K562 (cell line): ENCODE data around the gene SLC7A5. TPM values are rescaled to one million over a fixed set of nuclear protein-coding genes. Genes with fewer than 3 reads are reported as not detected.
A peak's percentile ranks its signal among the peaks of the same experiment; 100 is the strongest.

Source experiments
- ATAC-seq: fragments of 200-7000 bp; cut with Tn5 transposase; 3 replicates; pipeline ENCODE4 v1.9.1; 2020; ENCODE audit warnings: moderate library complexity
- BruUV-seq: library from RNA; stranded (reverse); fragments of 400-500 nt; replicated peaks from 2 replicates; lab custom pipeline; 2021; lab: Mats Ljungman, UMichigan
- CTCF ChIA-PET: fragments of 300-600 bp; formaldehyde crosslinking; extraction: SDS; loops from one replicate; lab custom pipeline; 2021; ENCODE audit warnings: low intra/inter-chr PET ratio; lab: Yijun Ruan, JAX
- POLR2A ChIA-PET: fragments of 300-600, 350-650 bp; sonication (Branson Sonifier 250); formaldehyde crosslinking; extraction: SDS; loops from one replicate; lab custom pipeline; 2021; ENCODE audit warnings: antibody characterized with exemption, inconsistent platforms; lab: Yijun Ruan, JAX
- DNase-seq, 4 experiments: peaks; one replicate each; pipeline versions ENCODE4 v3.0.0 to v3.0.0-alpha.2; 2011 to 2018; ENCODE audit warnings: low spot score in 3 of 4, mixed read lengths in 3 of 4; ENCODE audit errors: extremely low read depth in 1 of 4
- FAIRE-seq: peaks from 2 replicates; lab custom pipeline; 2011; peaks lifted over from hg19 to GRCh38; lab: Jason Lieb, UNC
- H2AFZ ChIP-seq: 2 replicates; pipeline ENCODE4 v1.6.0; 2011; ENCODE audit warnings: low read depth, low read length, control low read depth, inconsistent platforms
- H3K27ac ChIP-seq: fragments of 200-600 bp; 3 replicates; pipeline ENCODE4 v1.8.0; 2011; ENCODE audit warnings: low read depth, mild to moderate bottlenecking, control low read depth, inconsistent platforms, low read length, moderate library complexity, mixed read lengths; ENCODE audit errors: extremely low read depth
- H3K27me3 ChIP-seq, 2 experiments: fragments of 300-600 bp in 1 of 2; 2 replicates in 1 of 2; 3 replicates in 1 of 2; pipeline versions ENCODE4 v1.6.0 to v1.8.0; 2011; ENCODE audit warnings: inconsistent platforms in 2 of 2, low read length in 2 of 2, mild to moderate bottlenecking in 1 of 2, mixed read lengths in 1 of 2, moderate library complexity in 1 of 2; ENCODE audit not compliant: control insufficient read depth in 2 of 2, insufficient read depth in 2 of 2
- H3K36me3 ChIP-seq: fragments of 300-600 bp; 3 replicates; pipeline ENCODE4 v1.8.0; 2011; ENCODE audit warnings: mild to moderate bottlenecking, low read length, inconsistent platforms; ENCODE audit not compliant: control insufficient read depth, insufficient read depth
- H3K4me1 ChIP-seq, 2 experiments: fragments of 200-600 bp in 1 of 2; replicated peaks in 1 of 2; 2 replicates in 1 of 2; 3 replicates in 1 of 2; pipeline versions ENCODE4 v1.5.1 to v1.8.0; 2011; ENCODE audit warnings: inconsistent platforms in 2 of 2, low read length in 2 of 2, mild to moderate bottlenecking in 1 of 2, mixed read lengths in 1 of 2, moderate library complexity in 1 of 2; ENCODE audit not compliant: control insufficient read depth in 2 of 2, insufficient read depth in 2 of 2
- H3K4me2 ChIP-seq: 2 replicates; pipeline ENCODE4 v1.6.1; 2011; ENCODE audit warnings: low read length, control low read depth, inconsistent platforms, mixed read lengths; ENCODE audit not compliant: insufficient read depth
- H3K4me3 ChIP-seq: fragments of 200-600 bp; sonication (generic), shearing (Covaris generic); 2 replicates; pipeline ENCODE4 v1.5.1; 2016; ENCODE audit warnings: control low read depth, inconsistent platforms
- H3K79me2 ChIP-seq: fragments of 200-600 bp; 3 replicates; pipeline ENCODE4 v1.8.0; 2011; ENCODE audit warnings: low read length, inconsistent platforms; ENCODE audit not compliant: control insufficient read depth, insufficient read depth
- H3K9ac ChIP-seq, 2 experiments: 2 replicates each; pipeline versions ENCODE4 v1.6.0 to v1.6.1; 2011; ENCODE audit warnings: low read depth in 2 of 2, low read length in 2 of 2, control low read depth in 1 of 2, inconsistent platforms in 1 of 2, mild to moderate bottlenecking in 1 of 2, mixed read lengths in 1 of 2; ENCODE audit not compliant: insufficient read depth in 1 of 2
- H3K9me1 ChIP-seq: one replicate; pipeline ENCODE4 v1.6.0; 2011; ENCODE audit warnings: inconsistent platforms, mild to moderate bottlenecking, low read length, moderate library complexity; ENCODE audit not compliant: control insufficient read depth, insufficient read depth
- H3K9me3 ChIP-seq: replicated peaks from 2 replicates; pipeline ENCODE4 v1.5.1; 2011; ENCODE audit warnings: low read depth, low read length, inconsistent platforms; ENCODE audit not compliant: control insufficient read depth, insufficient read depth
- H4K20me1 ChIP-seq: replicated peaks from 2 replicates; pipeline ENCODE4 v1.6.1; 2011; ENCODE audit warnings: low read length, inconsistent platforms, mixed read lengths; ENCODE audit not compliant: control insufficient read depth, insufficient read depth
- BCOR ChIP-seq: fragments of 450-650 bp; IDR thresholded peaks from 2 replicates; pipeline ENCODE4 v1.6.1; 2016
- CEBPZ ChIP-seq: fragments of 150-350 bp; IDR thresholded peaks from 2 replicates; pipeline ENCODE4 v1.6.1; 2014; ENCODE audit warnings: low read depth, mild to moderate bottlenecking, low read length, borderline replicate concordance
- FOXP4 ChIP-seq: sonication (generic); formaldehyde crosslinking; IDR thresholded peaks from 2 replicates; pipeline ENCODE4 v1.8.0; 2022; ENCODE audit warnings: mild to moderate bottlenecking, missing genetic modification reagents, borderline replicate concordance
- MTA1 ChIP-seq: fragments of 450-650 bp; IDR thresholded peaks from 2 replicates; pipeline ENCODE4 v1.6.1; 2017; ENCODE audit warnings: borderline replicate concordance
- NR2C1 ChIP-seq, 2 experiments: fragments of 450-650 bp; IDR thresholded peaks; 2 replicates each; pipeline ENCODE4 v1.6.1; 2017; ENCODE audit warnings: mild to moderate bottlenecking in 2 of 2, antibody characterized with exemption in 1 of 2, inconsistent platforms in 1 of 2, missing compliant biosample characterization in 1 of 2, missing genetic modification characterization in 1 of 2
- NR2C2 ChIP-seq, 2 experiments: fragments of 200-800 bp in 1 of 2; sonication (Bioruptor generic) in 1 of 2; sonication (generic) in 1 of 2; formaldehyde crosslinking in 1 of 2; IDR thresholded peaks; 2 replicates each; pipeline versions ENCODE4 v1.6.1 to v1.8.0; 2016 to 2022; ENCODE audit warnings: mild to moderate bottlenecking in 1 of 2, missing compliant biosample characterization in 1 of 2, missing genetic modification characterization in 1 of 2, missing genetic modification reagents in 1 of 2
- NRF1 ChIP-seq, 2 experiments: fragments of 450-650 bp; IDR thresholded peaks in 1 of 2; conservative IDR thresholded peaks in 1 of 2; 2 replicates each; pipeline ENCODE4 v1.6.1; 2014; ENCODE audit warnings: mild to moderate bottlenecking in 2 of 2
- POLR2AphosphoS5 ChIP-seq: IDR thresholded peaks from 2 replicates; pipeline ENCODE4 v1.6.1; 2011; ENCODE audit warnings: mild to moderate bottlenecking, low read depth, low read length, moderate library complexity; ENCODE audit not compliant: control insufficient read depth, insufficient read depth
- POLR2G ChIP-seq: fragments of 200-400 bp; formaldehyde crosslinking; IDR thresholded peaks from 2 replicates; pipeline ENCODE4 v1.6.1; 2017; ENCODE audit warnings: low read depth, mild to moderate bottlenecking, antibody characterized with exemption, low read length, moderate library complexity
- RBFOX2 ChIP-seq: fragments of 200-400 bp; formaldehyde crosslinking; IDR thresholded peaks from 2 replicates; pipeline ENCODE4 v1.6.1; 2017; ENCODE audit warnings: low read depth, mild to moderate bottlenecking, low read length, moderate library complexity
- SMAD4 ChIP-seq: fragments of 250-450 bp; sonication (Bioruptor Pico); conservative IDR thresholded peaks from 2 replicates; pipeline ENCODE4 v1.8.0; 2021; ENCODE audit warnings: inconsistent platforms, mild to moderate bottlenecking, moderate library complexity
- TRIM28 ChIP-seq: fragments of 450-650 bp; IDR thresholded peaks from 2 replicates; pipeline ENCODE4 v1.6.1; 2017
- ZFX ChIP-seq: sonication (generic); formaldehyde crosslinking; IDR thresholded peaks from 2 replicates; pipeline ENCODE4 v1.8.0; 2022; ENCODE audit warnings: mild to moderate bottlenecking, missing genetic modification reagents, moderate library complexity
- ZNF507 ChIP-seq: conservative IDR thresholded peaks from 2 replicates; pipeline ENCODE4 v1.6.1; 2017; ENCODE audit warnings: missing genetic modification characterization, missing compliant biosample characterization
- WGBS: fragments of 100-300 bp; shearing (Covaris generic); methylation state at CpG from one replicate; pipeline ENCODE4 v1.1.6; 2016; ENCODE audit warnings: low coverage, mixed read lengths; ENCODE audit not compliant: insufficient coverage; ENCODE audit errors: missing lambda C conversion rate; 5-methylcytosine and 5-hydroxymethylcytosine counted together
- in situ Hi-C: fragments of 300-500 bp; cut with MboI; formaldehyde crosslinking; loops from 4 replicates; pipeline ENCODE4 v1.15.0; 2018; ENCODE audit warnings: inconsistent platforms, mixed read lengths
- intact Hi-C: fragments of 100-400 bp; cut with micrococcal nuclease; formaldehyde crosslinking; loops from 2 replicates; pipeline ENCODE4 v1.14.2; 2022
- polyA plus RNA-seq, 8 experiments: library from polyadenylated mRNA; depleted of rRNA in 4 of 8; stranded (reverse) in 5 of 8; unstranded in 3 of 8; fragments of >200 nt; fragmentation: Nextera tagmentation in 2 of 8; fragmentation: Illumina TruSeq in 1 of 8; extraction: Ambion mirVana in 2 of 8; extraction: Trizol in 1 of 8; gene quantifications; 2 replicates each; pipeline versions ENCODE4 v1.2.1 to v1.2.3, GENCODE V29; 2011 to 2014; ENCODE audit warnings: inconsistent platforms in 1 of 8, missing spikeins in 1 of 8
- total RNA-seq, 7 experiments: library from RNA; depleted of rRNA in 6 of 7; stranded (reverse); fragments of >200 nt in 6 of 7; fragmentation: Illumina TruSeq in 2 of 7; extraction: Trizol in 2 of 7; gene quantifications; 2 replicates each; pipeline versions ENCODE4 v1.2.1 to v1.2.3, GENCODE V29; 2011 to 2021; ENCODE audit warnings: low replicate concordance in 1 of 7

Gene SLC7A5
- total and polyA plus RNA-seq, 9 of the 15 experiments (the other 6 are each of a cell fraction or from before 2014, with no cell fraction given) = 1.9 to 220 (median 18.6) TPM

DNA sequence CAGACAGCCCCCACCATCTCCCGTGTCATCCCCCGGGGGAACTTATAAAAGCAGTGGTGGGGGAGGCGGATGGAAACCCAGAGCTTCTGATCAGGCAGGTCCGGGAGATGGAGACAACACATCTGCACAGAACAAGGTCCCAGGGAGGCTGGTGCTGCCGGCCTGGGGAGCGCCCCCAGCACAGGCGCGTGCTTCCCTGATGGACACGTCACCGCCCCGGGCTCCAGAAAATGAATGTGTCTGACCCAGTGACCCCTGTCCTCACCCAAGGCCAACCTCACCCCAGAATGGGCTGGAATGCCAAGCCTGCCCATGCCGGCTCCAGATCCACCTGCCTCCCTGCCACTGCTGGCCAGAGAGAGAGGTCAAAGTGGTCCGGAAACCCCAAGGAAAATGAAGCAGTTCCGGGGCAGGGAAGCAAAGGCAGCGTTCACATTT is 12.5 kb downstream of the SLC7A5 start:
- POLR2A ChIA-PET = interaction anchor here (0.5 to 5.8 kb wide), 2 partner anchors 10 to 61 kb away, joined by 4 to 70 read pairs; partner anchors contain the start of gene SLC7A5
- Histone ChIP-seq H3K9ac (peak overlapping the region in 1 of 2 experiments; percentile 68; a peak in 2 of 4 replicates), H3K79me2 (peaks cover 98% of the 10 kb centered on the region), H3K4me2 (0 out of 2 replicates have a peak overlapping the region, but pooled peaks have one; percentile 14), H4K20me1 (peaks cover 56% of the 10 kb centered on the region), H3K36me3 (peaks cover 83% of the 10 kb centered on the region; the same call in 2 of the 3 replicates), H3K4me3 (no peak overlapping the region), H3K9me1 (peaks cover 4% of the 10 kb centered on the region), H3K9me3 (no peaks in the 10 kb centered on the region), H3K4me1 (peaks cover 70 to 88% of the 10 kb centered on the region in 2 experiments), H3K27me3 (no peaks in the 10 kb centered on the region), H2AFZ (no peak overlapping the region), H3K27ac (peak overlapping the region; percentile 23; the same call in 1 of the 3 replicates)
- in situ Hi-C loops (no loop called here), intact Hi-C loops (no loop called here)
- DNase-seq (peak in 1 of 4 experiments; percentile 15), FAIRE-seq (no peak), ATAC-seq (no peak)
- CTCF ChIA-PET = no interaction called here
- TF ChIP-seq POLR2AphosphoS5 = no peak
- TF ChIP-seq POLR2G = peak; percentile 50; the same call in 1 of the 2 replicates
- TF ChIP-seq FOXP4 (CRISPR knock-in tag) = no peak
- peak; percentile 31; the same call in 1 of the 2 replicates for TF ChIP-seq ZFX (CRISPR knock-in tag)
- TF ChIP-seq NRF1 (conservative IDR thresholded peaks at IDR 0.05 in 1 of 2, IDR thresholded peaks at IDR 0.05 in 1 of 2) = no peak
- no peak for TF ChIP-seq ZNF507 (tag)
- TF ChIP-seq MTA1 = no peak
- TF ChIP-seq CEBPZ = no peak
- no peak for TF ChIP-seq NR2C1 (IDR thresholded peaks at IDR 0.05)
- TF ChIP-seq NR2C1 (tag; IDR thresholded peaks at IDR 0.05) = peak; percentile 36; the same call in 1 of the 2 replicates
- no peak for TF ChIP-seq TRIM28
- TF ChIP-seq RBFOX2 = peak; percentile 34; the same call in 1 of the 2 replicates
- TF ChIP-seq SMAD4 (CRISPR knock-in tag) = peak; percentile 26; the same call in 1 of the 2 replicates
- no peak for TF ChIP-seq NR2C2 (CRISPR knock-in tag; IDR thresholded peaks at IDR 0.05)
- peak; percentile 47; the same call in 1 of the 2 replicates for TF ChIP-seq NR2C2 (tag; IDR thresholded peaks at IDR 0.05)
- TF ChIP-seq BCOR = no peak
- WGBS = 47% methylated on average over 15 of the region's 15 CpGs
- no TSS peak for BruUV-seq
